Mucosa of stomach (tissue), 1 donor: ENCODE results near the gene MIS18A.
A peak's percentile ranks its signal among the peaks of the same experiment; 100 is the strongest.

Source experiments
- H3K27me3 ChIP-seq: one replicate; pipeline ENCODE4 v1.7.0; 2013; ENCODE audit warnings: mild to moderate bottlenecking, low read length; ENCODE audit not compliant: control insufficient read depth, insufficient read depth
- H3K36me3 ChIP-seq: one replicate; pipeline ENCODE4 v1.7.0; 2013; ENCODE audit warnings: low read length; ENCODE audit not compliant: control insufficient read depth, insufficient read depth
- H3K4me1 ChIP-seq: one replicate; pipeline ENCODE4 v1.7.0; 2013; ENCODE audit warnings: mild to moderate bottlenecking, low read length; ENCODE audit not compliant: control insufficient read depth, insufficient read depth
- H3K4me3 ChIP-seq: one replicate; pipeline ENCODE4 v1.7.0; 2013; ENCODE audit warnings: low read length
- H3K9ac ChIP-seq: one replicate; pipeline ENCODE4 v1.7.0; 2013; ENCODE audit warnings: mild to moderate bottlenecking, low read length, moderate library complexity
- H3K9me3 ChIP-seq: one replicate; pipeline ENCODE4 v1.7.0; 2013; ENCODE audit warnings: mild to moderate bottlenecking, low read length, moderate library complexity; ENCODE audit not compliant: control insufficient read depth
- donor health status: Pancreatic carcinoma.

MIS18A gene

GRCh38 chr21:32302560-32302959 lies 23.7 kb upstream of the MIS18A start:
- Histone ChIP-seq H3K27me3 (no peaks in the 10 kb centered on the region), H3K4me1 (no peaks in the 10 kb centered on the region), H3K4me3 (no peak overlapping the region), H3K36me3 (no peaks in the 10 kb centered on the region), H3K9ac (no peak overlapping the region), H3K9me3 (no peaks in the 10 kb centered on the region)

- Histone ChIP-seq H3K27me3 (no peaks in the 10 kb centered on the region), H3K9ac (no peak overlapping the region), H3K9me3 (no peaks in the 10 kb centered on the region), H3K4me1 (no peaks in the 10 kb centered on the region), H3K4me3 (no peak overlapping the region), H3K36me3 (no peaks in the 10 kb centered on the region)
Measured at GRCh38 chr21:32301596-32301995, 22.7 kb upstream of the MIS18A start.

GRCh38 chr21:32300117-32300681 lies 21.4 kb upstream of the MIS18A start:
- no peaks in the 10 kb centered on the region for H3K36me3 ChIP-seq
- H3K4me1 ChIP-seq = no peaks in the 10 kb centered on the region
- H3K4me3 ChIP-seq = no peak overlapping the region
- H3K9me3 ChIP-seq = no peaks in the 10 kb centered on the region
- no peaks in the 10 kb centered on the region for H3K27me3 ChIP-seq
- no peak overlapping the region for H3K9ac ChIP-seq

GRCh38 chr21:32299695-32300094 lies 20.8 kb upstream of the MIS18A start:
- Histone ChIP-seq H3K9me3 (no peaks in the 10 kb centered on the region), H3K36me3 (no peaks in the 10 kb centered on the region), H3K27me3 (no peaks in the 10 kb centered on the region), H3K9ac (no peak overlapping the region), H3K4me3 (no peak overlapping the region), H3K4me1 (no peaks in the 10 kb centered on the region)

- Histone ChIP-seq H3K9ac (no peak within 1 kb of the TSS), H3K4me1 (no peaks in the 10 kb centered on the region), H3K27me3 (no peaks in the 10 kb centered on the region), H3K36me3 (no peaks in the 10 kb centered on the region), H3K9me3 (no peaks in the 10 kb centered on the region), H3K4me3 (no peak within 1 kb of the TSS)
Measured at GRCh38 chr21:32298658-32299081, 19.8 kb upstream of the MIS18A start, which contains the start of gene MRAP. TSS of gene MRAP (plus strand) at chr21:32298855. CDS start at chr21:32298972, 117 bp downstream.

- Histone ChIP-seq H3K27me3 (no peaks in the 10 kb centered on the region), H3K4me3 (no peak overlapping the region), H3K9ac (no peak overlapping the region), H3K36me3 (no peaks in the 10 kb centered on the region), H3K9me3 (no peaks in the 10 kb centered on the region), H3K4me1 (no peaks in the 10 kb centered on the region)
Measured at GRCh38 chr21:32298148-32298559, 19.3 kb upstream of the MIS18A start.

- Histone ChIP-seq H3K36me3 (no peaks in the 10 kb centered on the region), H3K4me3 (no peak overlapping the region), H3K4me1 (no peaks in the 10 kb centered on the region), H3K9ac (no peak overlapping the region), H3K27me3 (no peaks in the 10 kb centered on the region), H3K9me3 (no peaks in the 10 kb centered on the region)
Measured at GRCh38 chr21:32297449-32297848, 18.6 kb upstream of the MIS18A start.

GRCh38 chr21:32285476-32285875 lies 6.6 kb upstream of the MIS18A start:
- no peaks in the 10 kb centered on the region for H3K4me1 ChIP-seq
- H3K9ac ChIP-seq = no peak overlapping the region
- no peak overlapping the region for H3K4me3 ChIP-seq
- no peaks in the 10 kb centered on the region for H3K9me3 ChIP-seq
- H3K27me3 ChIP-seq = no peaks in the 10 kb centered on the region
- no peaks in the 10 kb centered on the region for H3K36me3 ChIP-seq

- Histone ChIP-seq H3K4me1 (peaks cover 11% of the 10 kb centered on the region), H3K9me3 (no peaks in the 10 kb centered on the region), H3K4me3 (no peak overlapping the region), H3K9ac (no peak overlapping the region), H3K36me3 (no peaks in the 10 kb centered on the region), H3K27me3 (no peaks in the 10 kb centered on the region)
Measured at GRCh38 chr21:32282992-32283391, 4.1 kb upstream of the MIS18A start.

GRCh38 chr21:32281531-32281930 lies 2.7 kb upstream of the MIS18A start:
- Histone ChIP-seq H3K27me3 (no peaks in the 10 kb centered on the region), H3K36me3 (no peaks in the 10 kb centered on the region), H3K4me3 (no peak overlapping the region), H3K9ac (no peak overlapping the region), H3K9me3 (no peaks in the 10 kb centered on the region), H3K4me1 (peaks cover 12% of the 10 kb centered on the region)

- no peaks in the 10 kb centered on the region for H3K36me3 ChIP-seq
- peak overlapping the region; percentile 83 for H3K9ac ChIP-seq
- H3K9me3 ChIP-seq = no peaks in the 10 kb centered on the region
- no peaks in the 10 kb centered on the region for H3K27me3 ChIP-seq
- H3K4me1 ChIP-seq = peaks cover 12% of the 10 kb centered on the region
- peak overlapping the region; percentile 92 for H3K4me3 ChIP-seq
Measured at GRCh38 chr21:32279377-32279680, 480 bp upstream of the MIS18A start.

GRCh38 chr21:32278103-32278502 lies 746 bp downstream of the MIS18A start:
- Histone ChIP-seq H3K9ac (peak overlapping the region; percentile 83), H3K27me3 (no peaks in the 10 kb centered on the region), H3K4me3 (peak overlapping the region; percentile 92), H3K36me3 (no peaks in the 10 kb centered on the region), H3K9me3 (no peaks in the 10 kb centered on the region), H3K4me1 (peaks cover 12% of the 10 kb centered on the region)

- no peaks in the 10 kb centered on the region for H3K9me3 ChIP-seq
- no peaks in the 10 kb centered on the region for H3K36me3 ChIP-seq
- no peak overlapping the region for H3K4me3 ChIP-seq
- peaks cover 12% of the 10 kb centered on the region for H3K4me1 ChIP-seq
- H3K9ac ChIP-seq = no peak overlapping the region
- no peaks in the 10 kb centered on the region for H3K27me3 ChIP-seq
Measured at GRCh38 chr21:32276671-32277070, 2.2 kb downstream of the MIS18A start.
